Endothelial cell of umbilical vein (primary cell): Measurements from ENCODE around the gene UGT1A5. TPM values are rescaled to one million over a fixed set of nuclear protein-coding genes. Genes with fewer than 3 reads are reported as not detected.

Experiments used
- BruUV-seq: library from RNA; stranded (reverse); fragments of 400-500 nt; replicated peaks from 2 replicates; lab custom pipeline; 2021; lab: Mats Ljungman, UMichigan
- CTCF ChIA-PET: fragments of 300-600, 350-600 bp; sonication (Branson Sonifier 250); formaldehyde crosslinking; loops from one replicate; lab custom pipeline; 2021; ENCODE audit warnings: antibody characterized with exemption, inconsistent platforms; lab: Charles Lee
- POLR2A ChIA-PET: fragments of 300-600, 350-600 bp; sonication (Branson Sonifier 250); formaldehyde crosslinking; loops from one replicate; lab custom pipeline; 2021; ENCODE audit warnings: antibody characterized with exemption, inconsistent platforms; lab: Charles Lee
- DNase-seq: peaks from one replicate; pipeline ENCODE4 v3.0.0-alpha.2; 2011; ENCODE audit warnings: low read depth, low spot score
- FAIRE-seq: peaks from 2 replicates; lab custom pipeline; 2011; peaks lifted over from hg19 to GRCh38; lab: Jason Lieb, UNC
- H2AFZ ChIP-seq: 2 replicates; pipeline ENCODE4 v1.6.0; 2012; ENCODE audit warnings: low read depth, low read length, control low read depth, inconsistent platforms
- H3K27ac ChIP-seq: 2 replicates; pipeline ENCODE4 v1.5.1; 2011; ENCODE audit warnings: low read depth, mild to moderate bottlenecking, control low read depth, low read length, moderate library complexity; ENCODE audit not compliant: insufficient read depth
- H3K27me3 ChIP-seq, 2 experiments: 2 replicates each; pipeline versions ENCODE4 v1.6.0 to v1.6.1; 2011; ENCODE audit warnings: low read length in 2 of 2, mixed read lengths in 1 of 2; ENCODE audit not compliant: control insufficient read depth in 2 of 2, insufficient read depth in 2 of 2
- H3K36me3 ChIP-seq, 2 experiments: 2 replicates in 1 of 2; 3 replicates in 1 of 2; pipeline ENCODE4 v1.5.1; 2011; ENCODE audit warnings: low read length in 2 of 2, mild to moderate bottlenecking in 1 of 2, moderate library complexity in 1 of 2; ENCODE audit not compliant: control insufficient read depth in 2 of 2, insufficient read depth in 2 of 2; ENCODE audit errors: extremely low read depth in 1 of 2
- H3K4me1 ChIP-seq: 3 replicates; pipeline ENCODE4 v1.5.1; 2011; ENCODE audit warnings: mild to moderate bottlenecking, low read length; ENCODE audit not compliant: control insufficient read depth, insufficient read depth; ENCODE audit errors: extremely low read depth
- H3K4me2 ChIP-seq: 2 replicates; pipeline ENCODE4 v1.6.1; 2011; ENCODE audit warnings: low read length, control low read depth, mixed read lengths; ENCODE audit not compliant: insufficient read depth
- H3K4me3 ChIP-seq, 3 experiments: fragments of 200-600 bp in 1 of 3; sonication (generic), shearing (Covaris generic) in 1 of 3; replicated peaks in 1 of 3; 2 replicates each; pipeline ENCODE4 v1.5.1; 2011 to 2016; ENCODE audit warnings: control low read depth in 3 of 3, low read length in 3 of 3, mild to moderate bottlenecking in 2 of 3, inconsistent platforms in 1 of 3, low read depth in 1 of 3, moderate library complexity in 1 of 3; ENCODE audit not compliant: insufficient read depth in 1 of 3
- H3K79me2 ChIP-seq: 2 replicates; pipeline ENCODE4 v1.6.0; 2012; ENCODE audit warnings: low read length, inconsistent platforms; ENCODE audit not compliant: control insufficient read depth, insufficient read depth
- H3K9ac ChIP-seq: replicated peaks from 2 replicates; pipeline ENCODE3; 2011; ENCODE audit warnings: low read length, control low read depth; ENCODE audit not compliant: insufficient read depth; ENCODE audit errors: extremely low read depth
- H3K9me1 ChIP-seq: replicated peaks from 3 replicates; pipeline ENCODE4 v1.6.0; 2011; ENCODE audit warnings: mild to moderate bottlenecking, low read length; ENCODE audit not compliant: control insufficient read depth, insufficient read depth; ENCODE audit errors: extremely low read depth
- H3K9me3 ChIP-seq: replicated peaks from 2 replicates; pipeline ENCODE4 v1.5.1; 2012; ENCODE audit warnings: low read length, inconsistent platforms; ENCODE audit not compliant: control insufficient read depth, insufficient read depth
- H4K20me1 ChIP-seq: replicated peaks from 2 replicates; pipeline ENCODE3; 2011; ENCODE audit warnings: mild to moderate bottlenecking, low read length; ENCODE audit not compliant: control insufficient read depth, insufficient read depth; ENCODE audit errors: extremely low read depth
- EZH2 ChIP-seq: IDR thresholded peaks from 2 replicates; pipeline ENCODE4 v1.6.1; 2012; ENCODE audit warnings: borderline replicate concordance, low read depth, mild to moderate bottlenecking, moderate library complexity, low read length, inconsistent platforms; ENCODE audit not compliant: severe bottlenecking
- FOS ChIP-seq: IDR thresholded peaks from 2 replicates; pipeline ENCODE4 v1.6.1; 2011; ENCODE audit warnings: mild to moderate bottlenecking, low read length, moderate library complexity, borderline replicate concordance; ENCODE audit not compliant: insufficient read depth
- GATA2 ChIP-seq: IDR thresholded peaks from 2 replicates; pipeline ENCODE4 v1.7.0; 2011; ENCODE audit warnings: low read depth, mild to moderate bottlenecking, moderate library complexity, mixed read lengths, low read length; ENCODE audit not compliant: insufficient read length, insufficient read depth
- JUN ChIP-seq: IDR thresholded peaks from 2 replicates; pipeline ENCODE4 v1.6.1; 2011; ENCODE audit warnings: borderline replicate concordance, low read depth; ENCODE audit not compliant: insufficient read length, insufficient read depth
- MYC ChIP-seq: IDR thresholded peaks from one replicate; pipeline ENCODE4 v1.6.1; 2011; ENCODE audit warnings: mild to moderate bottlenecking, low read depth, low read length
- POLR2A ChIP-seq: IDR thresholded peaks from 2 replicates; pipeline ENCODE4 v1.6.1; 2012; ENCODE audit warnings: low read depth, mild to moderate bottlenecking, control low read depth, low read length
- POLR2AphosphoS5 ChIP-seq: IDR thresholded peaks from 2 replicates; pipeline ENCODE4 v1.6.1; 2012; ENCODE audit warnings: low read depth, mild to moderate bottlenecking, control low read depth, low read length, moderate library complexity; ENCODE audit not compliant: insufficient read depth
- dilution Hi-C: fragments of 300-500 bp; cut with MboI; formaldehyde crosslinking; loops from one replicate; pipeline ENCODE4 v1.15.0; 2019; ENCODE audit warnings: low sequenced_read_pairs; ENCODE audit not compliant: extremely low pct_ligation_motif_present
- intact Hi-C: fragments of 100-400 bp; cut with micrococcal nuclease; formaldehyde crosslinking; loops from one replicate; pipeline ENCODE4 v1.10.0; 2022
- polyA plus RNA-seq, 4 experiments: library from polyadenylated mRNA; depleted of rRNA in 3 of 4; stranded (reverse) in 3 of 4; unstranded in 1 of 4; fragments of >200 nt; gene quantifications; 2 replicates each; pipeline versions ENCODE4 v1.2.1 to v1.2.3, GENCODE V29; 2011 to 2012; ENCODE audit warnings: missing spikeins in 1 of 4
- total RNA-seq: library from RNA; stranded (reverse); gene quantifications from 2 replicates; pipeline ENCODE4 v1.2.3, GENCODE V29; 2021
- TF ChIP-seq, protein P1 (sequence below): IDR thresholded peaks from 2 replicates; pipeline ENCODE4 v1.6.1; 2011; ENCODE audit not compliant: insufficient read depth, insufficient read length
- TF ChIP-seq, protein P2 (sequence below), 2 donors: IDR thresholded peaks; 1 replicate in 1 of 2; 2 replicates in 1 of 2; pipeline ENCODE4 v1.5.1; 2011; ENCODE audit warnings: low read length in 2 of 2, mild to moderate bottlenecking in 2 of 2, moderate library complexity in 2 of 2, control low read depth in 1 of 2, inconsistent platforms in 1 of 2, low read depth in 1 of 2; ENCODE audit not compliant: insufficient read depth in 1 of 2; ENCODE audit errors: extremely low read depth in 1 of 2

UGT1A5 gene
- total and polyA plus RNA-seq, 2 donors (not counting 3 experiments of a cell fraction or from before 2014, with no cell fraction given), result not detected

DNA sequence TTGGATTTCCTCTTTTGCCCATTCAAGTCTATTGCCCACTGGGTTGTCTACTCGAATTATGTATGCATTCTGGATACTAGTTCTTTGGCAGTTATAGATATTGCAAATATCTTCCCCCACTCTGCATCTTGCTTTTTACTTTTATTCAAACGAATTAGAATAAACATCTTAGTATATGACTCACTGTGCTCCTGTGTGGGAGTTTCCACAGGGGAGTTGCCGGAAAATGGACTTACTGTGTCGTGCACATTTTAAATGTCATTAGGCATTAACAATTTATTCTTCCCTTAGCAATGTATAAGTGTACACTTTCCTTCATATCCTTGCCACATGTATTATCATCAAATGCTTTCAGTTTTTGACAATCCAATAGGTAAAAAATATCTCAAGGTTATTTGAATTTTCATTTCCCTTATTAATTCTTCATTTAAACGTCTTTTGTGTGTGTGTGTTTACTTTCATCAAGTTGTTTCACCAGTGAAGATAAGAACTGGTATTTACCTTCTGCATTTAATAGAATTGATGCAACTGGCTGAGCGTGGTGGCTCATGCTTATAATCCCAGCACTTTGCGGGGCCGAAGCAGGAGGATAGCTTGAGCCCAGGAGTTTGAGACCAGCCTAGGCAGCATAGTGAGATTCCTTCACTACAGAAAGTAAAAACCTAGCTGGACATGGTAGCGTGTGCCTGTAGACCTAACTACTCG, 4.6 kb upstream of the UGT1A5 start:
- H3K9ac ChIP-seq, result no peak overlapping the region
- DNase-seq (peak; percentile 32), FAIRE-seq (no peak)
- no peak overlapping the region for H3K4me2 ChIP-seq
- TF ChIP-seq FOS, result no peak
- TF ChIP-seq GATA2, result no peak
- TF ChIP-seq EZH2, result no peak
- TF ChIP-seq, protein P1, sequence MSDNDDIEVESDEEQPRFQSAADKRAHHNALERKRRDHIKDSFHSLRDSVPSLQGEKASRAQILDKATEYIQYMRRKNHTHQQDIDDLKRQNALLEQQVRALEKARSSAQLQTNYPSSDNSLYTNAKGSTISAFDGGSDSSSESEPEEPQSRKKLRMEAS, result no peak
- TF ChIP-seq JUN, result no peak
- TF ChIP-seq MYC, result no peak
- no peak for TF ChIP-seq POLR2AphosphoS5
- TF ChIP-seq POLR2A, result no peak
- TF ChIP-seq, protein P2, sequence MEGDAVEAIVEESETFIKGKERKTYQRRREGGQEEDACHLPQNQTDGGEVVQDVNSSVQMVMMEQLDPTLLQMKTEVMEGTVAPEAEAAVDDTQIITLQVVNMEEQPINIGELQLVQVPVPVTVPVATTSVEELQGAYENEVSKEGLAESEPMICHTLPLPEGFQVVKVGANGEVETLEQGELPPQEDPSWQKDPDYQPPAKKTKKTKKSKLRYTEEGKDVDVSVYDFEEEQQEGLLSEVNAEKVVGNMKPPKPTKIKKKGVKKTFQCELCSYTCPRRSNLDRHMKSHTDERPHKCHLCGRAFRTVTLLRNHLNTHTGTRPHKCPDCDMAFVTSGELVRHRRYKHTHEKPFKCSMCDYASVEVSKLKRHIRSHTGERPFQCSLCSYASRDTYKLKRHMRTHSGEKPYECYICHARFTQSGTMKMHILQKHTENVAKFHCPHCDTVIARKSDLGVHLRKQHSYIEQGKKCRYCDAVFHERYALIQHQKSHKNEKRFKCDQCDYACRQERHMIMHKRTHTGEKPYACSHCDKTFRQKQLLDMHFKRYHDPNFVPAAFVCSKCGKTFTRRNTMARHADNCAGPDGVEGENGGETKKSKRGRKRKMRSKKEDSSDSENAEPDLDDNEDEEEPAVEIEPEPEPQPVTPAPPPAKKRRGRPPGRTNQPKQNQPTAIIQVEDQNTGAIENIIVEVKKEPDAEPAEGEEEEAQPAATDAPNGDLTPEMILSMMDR (IDR thresholded peaks at IDR 0.05; ENCODE audit: extremely low read depth in 1 of 2, insufficient read depth in 1 of 2, low read depth in 1 of 2, low read length in 2 of 2), result no peak
- H3K4me3 ChIP-seq, result no peak overlapping the region
- peaks cover 2% of the 10 kb centered on the region for H3K4me1 ChIP-seq
- H3K9me3 ChIP-seq, result no peaks in the 10 kb centered on the region
- intact Hi-C loops (no loop called here), dilution Hi-C loops (no loop called here)
- ChIA-PET CTCF (interaction anchor here (1.0 kb wide), 1 partner anchor 259 kb away, joined by 3 read pairs; no protein-coding TSS in a partner anchor), POLR2A (no interaction called here)
- H3K79me2 ChIP-seq, result no peaks in the 10 kb centered on the region
- no peaks in the 10 kb centered on the region for H3K36me3 ChIP-seq
- H4K20me1 ChIP-seq, result no peaks in the 10 kb centered on the region
- no peak overlapping the region for H3K27ac ChIP-seq
- no TSS peak for BruUV-seq
- H3K9me1 ChIP-seq, result no peaks in the 10 kb centered on the region
- no peak overlapping the region for H2AFZ ChIP-seq
- no peaks in the 10 kb centered on the region for H3K27me3 ChIP-seq
